BLaER1 (cell line): ENCODE data around the gene SPEM2.
"Not testable (repeated sequence)": the region's sequence is repeated elsewhere in the genome, so short reads cannot be mapped to it uniquely, and the experiment has no call there.

Experiments used
- H3K27ac ChIP-seq: shearing (Covaris generic); formaldehyde crosslinking; 2 replicates; pipeline ENCODE4 v1.8.1; 2022
- H3K27me3 ChIP-seq: shearing (Covaris generic); formaldehyde crosslinking; 2 replicates; pipeline ENCODE4 v1.8.1; 2022
- H3K36me3 ChIP-seq: shearing (Covaris generic); formaldehyde crosslinking; 2 replicates; pipeline ENCODE4 v1.8.1; 2022
- H3K4me1 ChIP-seq: shearing (Covaris generic); formaldehyde crosslinking; 2 replicates; pipeline ENCODE4 v1.8.1; 2022
- H3K4me2 ChIP-seq: shearing (Covaris generic); formaldehyde crosslinking; 2 replicates; pipeline ENCODE4 v1.8.1; 2022
- H3K4me3 ChIP-seq: shearing (Covaris generic); formaldehyde crosslinking; 2 replicates; pipeline ENCODE4 v1.8.1; 2022
- H3K9ac ChIP-seq: shearing (Covaris generic); formaldehyde crosslinking; 2 replicates; pipeline ENCODE4 v1.8.1; 2022
- H3K9me3 ChIP-seq: shearing (Covaris generic); formaldehyde crosslinking; 2 replicates; pipeline ENCODE4 v1.8.1; 2022
- H4K20me1 ChIP-seq: shearing (Covaris generic); formaldehyde crosslinking; 2 replicates; pipeline ENCODE4 v1.8.1; 2022
- Cebpa-rat ChIP-seq: shearing (Covaris generic); IDR thresholded peaks from 2 replicates; pipeline ENCODE4 v1.8.1; 2022

SPEM2 gene

GRCh38 chr17:7471729-7472128, 46.3 kb downstream of the SPEM2 start:
- Histone ChIP-seq H4K20me1 (peaks cover 100% of the 10 kb centered on the region), H3K4me1 (peaks cover 59% of the 10 kb centered on the region), H3K36me3 (peaks cover 54% of the 10 kb centered on the region), H3K9me3 (no peaks in the 10 kb centered on the region), H3K27ac (no peak overlapping the region), H3K4me3 (no peak overlapping the region), H3K4me2 (peak overlapping the region; percentile 38; the same call in 1 of the 2 replicates), H3K27me3 (no peaks in the 10 kb centered on the region), H3K9ac (no peak overlapping the region)
- TF ChIP-seq Cebpa-rat, result no peak

- not testable (repeated sequence) for H3K27me3 ChIP-seq, H3K9ac ChIP-seq, H3K4me2 ChIP-seq, H3K27ac ChIP-seq, H3K9me3 ChIP-seq, H3K4me3 ChIP-seq
- peaks cover 33% of the 10 kb centered on the region; the same call in 1 of the 2 replicates for H3K36me3 ChIP-seq
- H4K20me1 ChIP-seq, result peaks cover 90% of the 10 kb centered on the region
- H3K4me1 ChIP-seq, result peaks cover 58% of the 10 kb centered on the region
Observed at GRCh38 chr17:7474767-7475166, 49.4 kb downstream of the SPEM2 start.

GRCh38 chr17:7475764-7476422, 50.5 kb downstream of the SPEM2 start:
- H3K9ac ChIP-seq, result no peak overlapping the region
- H4K20me1 ChIP-seq, result peaks cover 78% of the 10 kb centered on the region
- peaks cover 27% of the 10 kb centered on the region; the same call in 1 of the 2 replicates for H3K36me3 ChIP-seq
- no peaks in the 10 kb centered on the region for H3K27me3 ChIP-seq
- H3K4me3 ChIP-seq, result no peak overlapping the region
- H3K27ac ChIP-seq, result no peak overlapping the region
- H3K9me3 ChIP-seq, result no peaks in the 10 kb centered on the region
- TF ChIP-seq Cebpa-rat, result no peak
- peaks cover 70% of the 10 kb centered on the region for H3K4me1 ChIP-seq
- peak overlapping the region; percentile 80; the same call in 1 of the 2 replicates for H3K4me2 ChIP-seq

- H3K4me3 ChIP-seq, result no peak overlapping the region
- peak overlapping the region; percentile 80 for H3K4me2 ChIP-seq
- peaks cover 73% of the 10 kb centered on the region for H3K4me1 ChIP-seq
- peaks cover 25% of the 10 kb centered on the region; the same call in 1 of the 2 replicates for H3K36me3 ChIP-seq
- TF ChIP-seq Cebpa-rat, result no peak
- H3K27me3 ChIP-seq, result no peaks in the 10 kb centered on the region
- no peak overlapping the region; the same call in 1 of the 2 replicates for H3K9ac ChIP-seq
- H4K20me1 ChIP-seq, result peaks cover 72% of the 10 kb centered on the region
- H3K27ac ChIP-seq, result no peak overlapping the region
- no peaks in the 10 kb centered on the region for H3K9me3 ChIP-seq
Observed at GRCh38 chr17:7476494-7476893, 51.1 kb downstream of the SPEM2 start.

- Histone ChIP-seq H3K27me3 (no peaks in the 10 kb centered on the region), H3K4me3 (no peak overlapping the region), H3K27ac (no peak overlapping the region), H3K4me1 (peaks cover 73% of the 10 kb centered on the region), H3K9me3 (no peaks in the 10 kb centered on the region), H4K20me1 (peaks cover 68% of the 10 kb centered on the region), H3K36me3 (peaks cover 25% of the 10 kb centered on the region; the same call in 1 of the 2 replicates), H3K9ac (no peak overlapping the region; the same call in 1 of the 2 replicates), H3K4me2 (peak overlapping the region; percentile 80)
- TF ChIP-seq Cebpa-rat, result no peak
Observed at GRCh38 chr17:7476951-7477350, 51.5 kb downstream of the SPEM2 start.
